DOHH2 (cell line): ENCODE measurements around the gene CHD3.

Experiments used
- H3F3A ChIP-seq: fragments of 200-600 bp; sonication (generic), shearing (Covaris generic); 2 replicates; pipeline ENCODE4 v1.6.0; 2016; ENCODE audit warnings: antibody characterized with exemption, mild to moderate bottlenecking; ENCODE audit not compliant: control insufficient read depth, insufficient read depth
- H3K27ac ChIP-seq: fragments of 200-600 bp; sonication (generic); 2 replicates; pipeline ENCODE4 v1.5.1; 2014; ENCODE audit warnings: low read depth, mild to moderate bottlenecking, low read length, moderate library complexity
- H3K27me3 ChIP-seq: fragments of 200-600 bp; sonication (generic); 2 replicates; pipeline ENCODE4 v1.6.1; 2014; ENCODE audit warnings: mild to moderate bottlenecking, low read length, mixed read lengths; ENCODE audit not compliant: control insufficient read depth
- H3K36me3 ChIP-seq: fragments of 200-600 bp; sonication (generic); 2 replicates; pipeline ENCODE4 v1.6.1; 2014; ENCODE audit warnings: mild to moderate bottlenecking, low read length, moderate library complexity, mixed read lengths; ENCODE audit not compliant: control insufficient read depth
- H3K4me1 ChIP-seq: fragments of 200-600 bp; sonication (generic); 2 replicates; pipeline ENCODE4 v1.6.1; 2014; ENCODE audit warnings: mild to moderate bottlenecking, low read length, mixed read lengths; ENCODE audit not compliant: control insufficient read depth
- H3K4me2 ChIP-seq: fragments of 200-600 bp; sonication (generic); 2 replicates; pipeline ENCODE4 v1.6.0; 2014; ENCODE audit warnings: mild to moderate bottlenecking, low read length, moderate library complexity
- H3K4me3 ChIP-seq: fragments of 200-600 bp; sonication (generic); 2 replicates; pipeline ENCODE4 v1.5.1; 2014; ENCODE audit warnings: mild to moderate bottlenecking, low read length, mixed read lengths
- H3K79me2 ChIP-seq: fragments of 200-600 bp; sonication (generic); 2 replicates; pipeline ENCODE4 v1.6.1; 2014; ENCODE audit warnings: mild to moderate bottlenecking, low read length, mixed read lengths; ENCODE audit not compliant: control insufficient read depth
- H3K9me2 ChIP-seq: fragments of 200-600 bp; sonication (generic); replicated peaks from 2 replicates; pipeline ENCODE4 v1.6.1; 2014; ENCODE audit warnings: mild to moderate bottlenecking, low read length, mixed read lengths; ENCODE audit not compliant: control insufficient read depth
- H3K9me3 ChIP-seq: fragments of 200-600 bp; sonication (generic); 2 replicates; pipeline ENCODE4 v1.6.1; 2014; ENCODE audit warnings: antibody characterized with exemption, low read length, mixed read lengths; ENCODE audit not compliant: control insufficient read depth, insufficient read depth
- H4K20me1 ChIP-seq: fragments of 200-600 bp; sonication (generic); 2 replicates; pipeline ENCODE4 v1.6.0; 2014; ENCODE audit warnings: low read depth, mild to moderate bottlenecking, antibody characterized with exemption, low read length, moderate library complexity; ENCODE audit not compliant: control insufficient read depth, insufficient read depth
- EZH2phosphoT487 ChIP-seq: fragments of 200-600 bp; sonication (generic); IDR thresholded peaks from 2 replicates; pipeline ENCODE4 v1.6.1; 2017; ENCODE audit warnings: borderline replicate concordance, mild to moderate bottlenecking, antibody characterized with exemption, low read length, moderate library complexity, mixed read lengths
- TF ChIP-seq, protein P1 (sequence below): fragments of 200-600 bp; sonication (generic); IDR thresholded peaks from one replicate; pipeline ENCODE4 v1.5.1; 2014; ENCODE audit warnings: antibody characterized with exemption, mild to moderate bottlenecking, low read depth, low read length; ENCODE audit not compliant: poor library complexity, severe bottlenecking

Gene CHD3

DNA sequence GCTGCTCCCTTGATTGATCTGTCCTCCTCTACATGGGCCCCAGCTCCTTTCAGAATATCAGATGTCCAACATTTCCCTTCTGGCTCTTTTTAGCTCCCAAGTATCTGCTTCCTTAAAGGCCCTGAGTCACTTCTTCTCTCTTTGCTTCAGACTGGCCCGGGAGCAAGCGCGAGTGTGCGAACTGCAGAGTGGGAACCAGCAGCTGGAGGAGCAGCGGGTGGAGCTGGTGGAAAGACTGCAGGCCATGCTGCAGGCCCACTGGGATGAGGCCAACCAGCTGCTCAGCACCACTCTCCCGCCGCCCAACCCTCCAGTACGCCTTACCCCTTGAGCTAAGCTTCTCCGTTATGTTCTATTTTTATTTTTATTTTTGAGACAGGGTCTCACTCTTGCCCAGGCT is 55.7 kb downstream of the CHD3 start:
- Histone ChIP-seq H3K27me3 (no peaks in the 10 kb centered on the region), H4K20me1 (no peaks in the 10 kb centered on the region), H3K4me1 (peaks cover 19% of the 10 kb centered on the region), H3F3A (no peaks in the 10 kb centered on the region), H3K9me3 (no peaks in the 10 kb centered on the region), H3K36me3 (peaks cover 80% of the 10 kb centered on the region), H3K79me2 (no peaks in the 10 kb centered on the region), H3K4me2 (no peak overlapping the region), H3K27ac (peak overlapping the region; percentile 30; the same call in 1 of the 2 replicates), H3K9me2 (no peaks in the 10 kb centered on the region), H3K4me3 (no peak overlapping the region)
- TF ChIP-seq, protein P1, sequence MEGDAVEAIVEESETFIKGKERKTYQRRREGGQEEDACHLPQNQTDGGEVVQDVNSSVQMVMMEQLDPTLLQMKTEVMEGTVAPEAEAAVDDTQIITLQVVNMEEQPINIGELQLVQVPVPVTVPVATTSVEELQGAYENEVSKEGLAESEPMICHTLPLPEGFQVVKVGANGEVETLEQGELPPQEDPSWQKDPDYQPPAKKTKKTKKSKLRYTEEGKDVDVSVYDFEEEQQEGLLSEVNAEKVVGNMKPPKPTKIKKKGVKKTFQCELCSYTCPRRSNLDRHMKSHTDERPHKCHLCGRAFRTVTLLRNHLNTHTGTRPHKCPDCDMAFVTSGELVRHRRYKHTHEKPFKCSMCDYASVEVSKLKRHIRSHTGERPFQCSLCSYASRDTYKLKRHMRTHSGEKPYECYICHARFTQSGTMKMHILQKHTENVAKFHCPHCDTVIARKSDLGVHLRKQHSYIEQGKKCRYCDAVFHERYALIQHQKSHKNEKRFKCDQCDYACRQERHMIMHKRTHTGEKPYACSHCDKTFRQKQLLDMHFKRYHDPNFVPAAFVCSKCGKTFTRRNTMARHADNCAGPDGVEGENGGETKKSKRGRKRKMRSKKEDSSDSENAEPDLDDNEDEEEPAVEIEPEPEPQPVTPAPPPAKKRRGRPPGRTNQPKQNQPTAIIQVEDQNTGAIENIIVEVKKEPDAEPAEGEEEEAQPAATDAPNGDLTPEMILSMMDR, result no peak
- TF ChIP-seq EZH2phosphoT487, result no peak

DNA sequence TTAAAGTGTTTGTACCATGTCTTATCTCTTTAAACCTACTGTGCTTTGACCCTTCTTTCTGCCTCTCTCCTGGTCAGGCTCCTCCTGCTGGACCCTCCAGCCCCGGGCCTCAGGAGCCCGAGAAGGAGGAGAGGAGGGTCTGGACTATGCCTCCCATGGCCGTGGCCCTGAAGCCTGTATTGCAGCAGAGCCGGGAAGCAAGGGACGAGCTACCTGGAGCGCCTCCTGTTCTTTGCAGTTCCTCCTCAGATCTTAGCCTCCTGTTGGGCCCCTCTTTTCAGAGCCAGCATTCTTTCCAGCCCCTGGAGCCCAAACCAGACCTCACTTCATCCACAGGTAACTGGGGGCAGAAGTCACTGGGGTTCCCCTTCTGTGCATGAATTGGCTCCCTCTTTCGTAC is 57.1 kb downstream of the CHD3 start:
- H3K27me3 ChIP-seq, result no peaks in the 10 kb centered on the region
- no peaks in the 10 kb centered on the region for H4K20me1 ChIP-seq
- no peak overlapping the region for H3K27ac ChIP-seq
- no peaks in the 10 kb centered on the region for H3K9me3 ChIP-seq
- H3K36me3 ChIP-seq, result peaks cover 76% of the 10 kb centered on the region
- H3K4me2 ChIP-seq, result no peak overlapping the region
- no peaks in the 10 kb centered on the region for H3K9me2 ChIP-seq
- no peaks in the 10 kb centered on the region for H3K79me2 ChIP-seq
- TF ChIP-seq, protein P1, result no peak
- TF ChIP-seq EZH2phosphoT487, result no peak
- H3K4me3 ChIP-seq, result no peak overlapping the region
- H3F3A ChIP-seq, result no peaks in the 10 kb centered on the region
- peaks cover 19% of the 10 kb centered on the region for H3K4me1 ChIP-seq

DNA sequence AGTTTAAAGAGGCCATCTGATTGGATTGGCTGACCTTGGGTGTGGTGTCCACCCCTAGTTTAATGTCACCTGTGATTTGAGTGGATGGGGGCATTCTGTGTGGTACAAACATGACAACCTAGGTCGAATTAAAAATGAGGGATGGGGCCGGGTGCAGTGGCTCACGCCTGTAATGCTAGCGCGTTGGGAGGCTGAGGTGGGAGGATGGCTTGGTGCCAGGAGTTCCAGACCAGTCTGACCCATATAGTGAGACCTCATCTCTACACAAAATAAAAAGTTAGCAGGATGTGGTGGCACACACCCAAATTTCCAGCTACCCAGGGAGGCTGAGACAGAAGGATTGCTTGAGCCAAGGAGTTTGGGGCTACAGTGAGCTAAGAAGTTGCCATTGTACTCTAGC is 57.9 kb downstream of the CHD3 start:
- H3K9me3 ChIP-seq, result no peaks in the 10 kb centered on the region
- H3K9me2 ChIP-seq, result no peaks in the 10 kb centered on the region
- H4K20me1 ChIP-seq, result no peaks in the 10 kb centered on the region
- no peak overlapping the region for H3K27ac ChIP-seq
- peaks cover 19% of the 10 kb centered on the region for H3K4me1 ChIP-seq
- TF ChIP-seq, protein P1, result no peak
- no peak for TF ChIP-seq EZH2phosphoT487
- no peak overlapping the region for H3K4me3 ChIP-seq
- H3F3A ChIP-seq, result no peaks in the 10 kb centered on the region
- no peak overlapping the region for H3K4me2 ChIP-seq
- H3K27me3 ChIP-seq, result no peaks in the 10 kb centered on the region
- H3K36me3 ChIP-seq, result peaks cover 69% of the 10 kb centered on the region
- H3K79me2 ChIP-seq, result no peaks in the 10 kb centered on the region

DNA sequence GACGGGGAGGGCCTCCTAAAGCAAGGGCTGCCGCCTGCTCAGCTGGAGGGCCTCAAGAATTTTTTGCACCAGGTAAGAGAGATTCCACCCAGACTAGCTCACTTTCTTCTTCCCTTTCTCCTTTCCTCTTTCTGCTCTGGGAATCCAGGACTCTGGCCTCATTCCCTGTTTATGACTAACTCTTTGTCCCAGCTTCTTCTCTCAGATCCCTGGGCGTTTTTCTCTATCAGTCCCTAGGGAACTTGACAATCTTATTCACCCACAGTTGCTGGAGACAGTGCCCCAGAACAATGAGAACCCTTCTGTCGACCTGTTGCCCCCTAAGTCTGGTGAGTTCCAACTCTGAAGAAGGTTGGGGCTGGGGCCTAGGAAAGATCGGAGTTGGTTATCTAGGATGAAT is 59.1 kb downstream of the CHD3 start:
- Histone ChIP-seq H3K9me3 (no peaks in the 10 kb centered on the region), H3K36me3 (peaks cover 66% of the 10 kb centered on the region), H3K4me3 (no peak overlapping the region), H3K4me2 (no peak overlapping the region), H3K27me3 (no peaks in the 10 kb centered on the region), H4K20me1 (no peaks in the 10 kb centered on the region), H3F3A (no peaks in the 10 kb centered on the region), H3K79me2 (no peaks in the 10 kb centered on the region), H3K9me2 (no peaks in the 10 kb centered on the region), H3K27ac (no peak overlapping the region), H3K4me1 (peaks cover 19% of the 10 kb centered on the region)
- no peak for TF ChIP-seq EZH2phosphoT487
- TF ChIP-seq, protein P1, result no peak
